Limb (tissue), 2 donors: ENCODE results near the gene SACM1L.
"Not testable (repeated sequence)": the region's sequence is repeated elsewhere in the genome, so short reads cannot be mapped to it uniquely, and the experiment has no call there.

ENCODE experiments used
- DNase-seq, 2 donors: peaks; one replicate each; pipeline ENCODE4 v3.0.0-alpha.2; 2016; ENCODE audit errors: extremely low spot score in 2 of 2

Gene SACM1L

DNA sequence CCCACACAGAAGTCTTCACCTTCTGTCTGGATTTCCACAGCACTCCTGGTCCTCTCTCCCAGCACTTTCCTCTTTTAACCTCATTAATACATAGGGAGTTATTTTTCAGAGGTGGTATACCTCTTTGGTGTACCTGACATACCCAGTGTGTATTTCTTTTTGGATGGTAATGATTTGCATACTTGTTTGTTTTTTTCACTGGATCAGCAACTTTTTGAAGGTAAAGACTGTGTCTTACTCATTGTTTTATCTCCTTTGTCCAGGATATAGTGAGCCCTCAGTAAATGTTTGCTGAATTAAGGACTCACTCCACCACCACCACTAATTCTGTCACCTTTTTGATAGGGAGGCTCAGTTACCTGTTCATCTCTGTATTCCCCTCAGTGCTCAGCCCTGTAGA, 52.1 kb downstream of the SACM1L start:
- DNase-seq = no peak

GRCh38 chr3:45741742-45742460, 52.7 kb downstream of the SACM1L start:
- no peak for DNase-seq

GRCh38 chr3:45742461-45743089, 53.4 kb downstream of the SACM1L start:
- DNase-seq = no peak

DNA sequence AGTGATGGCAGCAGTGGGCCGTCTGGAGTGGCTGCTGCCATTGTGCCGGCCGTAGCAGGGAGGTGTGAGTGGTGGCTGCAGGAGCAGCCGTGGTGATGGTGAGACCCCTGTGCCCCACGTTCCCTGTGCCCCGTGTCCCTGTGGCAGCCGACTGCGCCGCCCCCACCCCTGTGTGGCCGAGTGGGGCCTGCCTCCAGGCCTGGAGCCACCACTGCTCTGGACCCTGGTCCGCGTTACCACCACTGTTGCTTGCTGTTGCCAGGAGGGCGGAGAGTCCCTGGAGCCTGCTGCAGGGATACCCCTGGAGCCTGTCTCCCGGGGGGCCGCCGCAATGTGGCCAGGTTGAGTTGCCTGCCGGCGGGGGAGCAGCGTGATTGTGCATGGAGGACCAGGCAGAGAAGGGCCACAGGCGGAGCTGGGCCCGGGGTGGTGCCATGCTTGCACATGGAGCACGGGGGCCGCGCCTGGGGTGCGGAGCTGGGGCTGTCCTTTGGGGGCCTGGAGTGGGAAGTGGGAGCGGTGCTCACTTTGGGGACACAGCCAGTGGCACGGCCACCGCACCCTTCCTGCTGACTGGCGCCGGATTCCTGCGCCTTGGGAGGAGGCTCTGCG, 57.1 kb downstream of the SACM1L start:
- DNase-seq = no peak

DNA sequence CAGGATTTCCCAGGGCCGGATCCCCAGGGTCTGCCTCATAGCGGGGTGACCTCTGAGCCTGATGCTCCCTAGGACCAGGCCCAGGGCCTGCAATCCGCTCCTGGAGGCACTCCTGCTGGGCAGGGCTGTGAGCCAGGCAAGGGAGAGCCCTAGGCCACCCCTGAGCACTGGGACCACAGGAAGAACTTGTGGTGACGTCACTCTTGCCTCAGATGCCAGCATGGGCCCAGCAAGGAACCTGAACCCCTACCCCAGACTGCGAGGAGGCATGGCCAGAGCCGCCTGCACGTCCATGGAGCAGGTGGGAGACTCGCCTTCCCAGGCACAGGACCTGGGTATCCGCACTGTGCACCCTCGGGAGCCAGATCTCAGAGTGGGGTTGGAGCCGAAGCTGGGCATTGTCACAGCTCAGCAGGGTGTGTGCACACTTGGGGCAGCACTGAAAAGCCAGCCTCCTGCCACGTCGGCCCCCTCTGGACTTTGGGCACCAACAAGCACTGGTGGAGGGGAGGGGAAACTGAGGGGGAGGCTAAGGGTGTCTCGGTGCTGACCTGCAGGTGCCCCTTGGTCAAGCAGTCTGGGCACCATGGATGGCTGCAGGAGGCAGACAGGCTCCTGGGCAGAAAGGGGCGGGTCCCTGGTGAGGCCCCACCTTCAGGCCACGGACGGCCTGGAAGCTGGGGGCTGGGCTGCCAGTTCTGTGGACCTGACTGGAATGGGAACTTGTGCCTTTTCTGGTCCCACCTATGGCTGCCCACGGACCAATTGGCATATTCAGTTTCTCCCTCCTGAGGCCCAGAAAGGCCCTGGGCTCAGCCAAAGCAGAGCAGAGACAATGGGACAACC, 57.8 kb downstream of the SACM1L start:
- no peak for DNase-seq

GRCh38 chr3:45748068-45748467, 58.9 kb downstream of the SACM1L start:
- no peak for DNase-seq

- not testable (repeated sequence) for DNase-seq
These were observed 59.9 kb downstream of the SACM1L start for GRCh38 chr3:45749036-45749600.

GRCh38 chr3:45749880-45750279, 60.7 kb downstream of the SACM1L start:
- DNase-seq = no peak

DNA sequence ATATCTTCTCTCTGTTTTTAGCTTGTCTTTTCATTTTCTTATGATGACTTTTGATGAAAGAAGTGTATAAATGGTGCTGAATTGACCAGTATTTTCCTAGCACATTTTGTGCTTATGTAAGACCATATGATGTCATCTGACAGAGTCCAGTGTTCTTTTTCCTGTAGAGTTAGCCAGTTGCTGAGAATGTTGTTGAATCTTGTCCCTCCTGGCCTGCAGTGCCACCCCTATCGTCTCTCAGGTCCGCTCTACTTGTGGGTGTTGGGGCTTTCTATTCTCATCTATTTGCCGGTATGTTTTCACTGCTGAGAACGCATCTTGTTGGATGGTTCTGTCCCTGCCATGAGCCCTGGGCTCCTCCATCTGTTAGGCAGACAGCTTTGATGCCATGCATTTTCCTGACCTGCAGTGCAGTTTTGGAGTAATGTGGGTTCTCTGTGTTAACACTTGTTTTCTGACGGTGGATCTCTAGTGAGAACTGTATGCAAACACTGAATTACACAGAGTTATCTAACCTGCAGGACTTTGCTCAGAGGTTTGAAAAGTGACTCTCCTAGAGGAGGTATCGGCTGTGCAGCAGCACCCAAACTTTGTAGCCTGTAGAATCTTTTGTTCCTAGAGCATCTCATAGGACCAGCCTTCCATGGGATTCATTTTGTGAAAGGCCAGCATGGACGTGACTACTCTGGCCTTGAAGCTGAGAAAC, 62.5 kb downstream of the SACM1L start:
- no peak for DNase-seq

- DNase-seq = no peak
These were observed 63.9 kb downstream of the SACM1L start for GRCh38 chr3:45753095-45753494.

- DNase-seq = no peak
These were observed 65.3 kb downstream of the SACM1L start for GRCh38 chr3:45754461-45754860.

DNA sequence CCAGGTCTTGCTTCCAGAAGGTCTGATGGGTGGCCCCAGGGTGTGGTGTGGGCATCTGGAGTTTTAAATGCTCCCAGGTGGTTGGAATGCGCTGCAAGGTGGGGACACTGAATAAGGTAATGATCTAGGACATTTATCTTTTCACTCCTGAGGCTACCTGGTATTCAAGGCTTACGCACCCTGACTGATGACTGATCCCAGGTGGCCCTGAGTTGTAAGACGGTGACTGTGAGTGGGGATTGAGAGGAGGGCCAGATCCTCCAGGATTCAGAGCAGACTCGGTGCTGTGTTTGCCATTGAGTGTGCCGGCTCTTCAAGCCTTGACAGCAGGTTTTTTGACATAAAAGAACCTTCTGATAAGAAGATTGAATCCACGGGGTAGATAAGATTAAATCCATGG, 66.9 kb downstream of the SACM1L start:
- DNase-seq = no peak

GRCh38 chr3:45757141-45757540, 67.9 kb downstream of the SACM1L start:
- DNase-seq = not testable (repeated sequence)

DNA sequence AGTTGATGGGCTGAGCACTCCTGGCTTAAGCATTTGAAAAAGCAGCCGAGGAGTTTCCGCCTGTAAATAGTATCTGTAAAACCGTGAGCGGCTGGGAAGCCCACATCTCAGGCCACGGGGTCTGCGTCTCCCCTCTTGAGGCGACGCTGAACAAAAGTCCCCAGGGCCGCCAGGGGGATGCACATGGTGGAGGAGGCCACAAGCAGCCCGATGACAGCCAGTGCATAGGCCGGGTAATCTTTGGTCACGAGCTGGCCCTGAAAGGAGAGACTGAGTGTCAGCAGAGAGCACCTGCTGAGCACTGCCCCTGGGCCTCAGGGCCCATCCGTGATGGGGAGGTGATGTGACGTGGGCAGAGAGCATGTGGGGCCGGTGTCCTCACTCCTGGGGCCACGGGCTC, 69.7 kb downstream of the SACM1L start:
- no peak for DNase-seq

GRCh38 chr3:45759851-45760250, 70.7 kb downstream of the SACM1L start:
- DNase-seq = no peak

GRCh38 chr3:45760878-45761711, 71.9 kb downstream of the SACM1L start:
- peak in 1 of 2 donors; percentile 39 for DNase-seq

DNA sequence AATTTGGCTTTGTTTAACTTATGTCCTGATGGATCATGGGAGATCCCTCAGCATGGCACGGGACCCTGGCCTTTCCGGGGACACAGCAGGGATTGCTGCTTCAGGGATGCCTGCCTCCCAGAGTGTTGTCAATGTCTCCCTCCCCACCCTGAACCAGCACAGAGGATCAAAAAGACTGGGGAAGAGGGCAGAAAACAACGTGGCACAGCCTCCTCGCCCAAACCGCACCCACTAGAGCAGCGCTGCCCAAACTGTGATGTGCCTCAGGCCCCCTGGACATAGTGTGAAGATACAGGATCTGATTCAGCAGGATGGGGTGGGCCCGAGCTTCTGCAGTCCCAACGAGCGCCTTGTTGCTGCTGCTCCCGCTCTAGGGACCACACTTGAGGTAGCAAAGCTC, 72.6 kb downstream of the SACM1L start:
- no peak for DNase-seq

DNA sequence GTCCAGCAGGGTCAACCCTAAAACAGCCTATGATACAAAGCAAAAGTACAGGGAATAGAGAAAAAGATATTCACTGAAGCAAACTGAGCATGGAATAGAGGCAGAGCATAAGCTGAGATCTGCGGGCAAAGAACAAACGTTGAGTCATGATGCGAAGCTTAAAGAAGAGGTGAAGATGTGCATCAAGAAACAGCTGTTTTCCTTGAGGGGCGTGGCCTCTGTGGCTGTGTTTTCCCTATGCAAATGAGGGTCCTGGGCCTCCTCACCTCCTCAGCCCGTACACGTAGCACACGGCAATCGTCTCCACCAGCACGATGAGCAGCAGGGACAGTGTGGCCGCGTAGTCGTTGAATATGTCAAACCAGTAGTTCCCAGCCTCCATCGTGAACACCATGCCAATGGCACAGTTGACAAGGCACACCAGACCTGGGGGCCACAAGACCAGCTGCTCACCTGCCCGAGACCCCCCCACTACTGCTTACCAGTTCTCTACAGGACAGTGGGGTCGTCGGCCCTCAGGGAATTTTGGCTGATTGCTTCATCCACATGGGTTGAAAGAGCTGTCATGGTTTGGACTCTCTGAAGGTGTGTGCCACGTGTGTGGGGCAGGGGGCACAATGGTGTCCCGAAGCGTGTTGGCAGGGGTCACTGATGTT, 73.6 kb downstream of the SACM1L start:
- no peak for DNase-seq

DNA sequence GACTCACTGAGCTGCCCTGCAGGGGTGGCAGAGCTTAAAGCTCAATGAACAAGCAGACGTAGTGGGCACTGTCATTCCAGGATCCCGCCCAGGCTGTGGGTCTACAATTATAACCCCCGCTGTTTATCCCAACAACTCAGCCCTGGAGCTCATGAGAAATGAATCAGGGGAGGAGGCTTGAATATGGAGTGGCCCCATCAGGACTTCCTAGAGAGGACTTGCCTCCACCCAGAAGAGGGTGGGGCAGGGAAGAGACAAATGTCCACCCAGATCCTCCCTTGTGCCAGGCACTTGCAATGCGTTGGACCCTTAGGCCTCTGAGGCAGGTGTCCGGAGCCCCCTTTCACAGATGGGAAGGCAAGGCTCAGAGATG, 74.1 kb downstream of the SACM1L start:
- no peak for DNase-seq
